HG03139 (cell line): ENCODE measurements around the gene SLC25A34.

Experiments
- ATAC-seq: cut with Tn5 transposase; IDR thresholded peaks from one replicate; pipeline ENCODE4 v1.9.1; 2021; ENCODE audit not compliant: unreplicated experiment

The SLC25A34 gene

GRCh38 chr1:15731735-15732685 is 4.0 kb upstream of the SLC25A34 start:
- ATAC-seq, result no peak

GRCh38 chr1:15732686-15733081 is 3.4 kb upstream of the SLC25A34 start:
- no peak for ATAC-seq

- no peak for ATAC-seq
These were observed 2.8 kb upstream of the SLC25A34 start for GRCh38 chr1:15733218-15733725.

- ATAC-seq, result no peak
These were observed 2.3 kb upstream of the SLC25A34 start for GRCh38 chr1:15733726-15734226.

GRCh38 chr1:15734296-15734695 is 1.8 kb upstream of the SLC25A34 start:
- ATAC-seq, result no peak

GRCh38 chr1:15734901-15735300 is 1.2 kb upstream of the SLC25A34 start:
- ATAC-seq, result no peak

GRCh38 chr1:15735304-15736037 is 587 bp upstream of the SLC25A34 start:
- ATAC-seq, result no peak

- no peak for ATAC-seq
These were observed 819 bp downstream of the SLC25A34 start for GRCh38 chr1:15736892-15737261.

GRCh38 chr1:15737324-15738319 is 1.6 kb downstream of the SLC25A34 start:
- ATAC-seq, result no peak

GRCh38 chr1:15738416-15739113 is 2.5 kb downstream of the SLC25A34 start:
- ATAC-seq, result no peak

GRCh38 chr1:15739259-15739658 is 3.2 kb downstream of the SLC25A34 start:
- no peak for ATAC-seq

GRCh38 chr1:15739745-15740144 is 3.7 kb downstream of the SLC25A34 start:
- no peak for ATAC-seq

- no peak for ATAC-seq
These were observed 5.1 kb downstream of the SLC25A34 start for GRCh38 chr1:15740924-15741850.

- ATAC-seq, result no peak
These were observed 6.3 kb downstream of the SLC25A34 start, which contains the start of gene TMEM82 for GRCh38 chr1:15742339-15742801. TSS of gene TMEM82 (plus strand) at chr1:15742499. CDS start at chr1:15742560, 61 bp downstream.

GRCh38 chr1:15744122-15744679 is 8.1 kb downstream of the SLC25A34 start:
- no peak for ATAC-seq

GRCh38 chr1:15747378-15747777 is 11.3 kb downstream of the SLC25A34 start:
- no peak for ATAC-seq

GRCh38 chr1:15748264-15748663 is 12.2 kb downstream of the SLC25A34 start:
- ATAC-seq, result no peak

GRCh38 chr1:15748690-15749398 is 12.8 kb downstream of the SLC25A34 start:
- ATAC-seq, result no peak
